ENCODE measurements around the gene MEOX1.

The MEOX1 gene

DNA sequence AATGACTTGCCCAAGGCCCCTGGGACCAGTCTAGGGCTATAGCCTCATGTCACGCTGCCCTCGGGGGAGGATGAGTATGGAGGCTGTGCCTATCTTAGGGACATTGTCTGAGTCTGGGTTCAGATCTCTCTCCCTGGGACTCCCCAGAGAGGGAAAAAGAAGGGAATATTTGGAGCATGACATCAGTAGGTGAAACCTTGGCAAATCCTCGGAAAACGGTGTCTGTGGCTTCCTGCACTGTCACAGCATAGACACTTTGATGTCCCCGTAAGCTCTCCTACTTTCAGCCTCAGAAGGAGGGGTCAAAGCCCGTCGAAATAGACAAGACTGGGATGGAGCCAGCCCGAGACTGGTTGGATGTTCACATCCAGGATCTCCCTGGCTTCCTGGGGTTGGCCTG, 11.3 kb downstream of the MEOX1 start:
- no peak for DNase-seq

- no peak for DNase-seq
These were observed 12.8 kb downstream of the MEOX1 start for GRCh38 chr17:43648916-43649315.

DNA sequence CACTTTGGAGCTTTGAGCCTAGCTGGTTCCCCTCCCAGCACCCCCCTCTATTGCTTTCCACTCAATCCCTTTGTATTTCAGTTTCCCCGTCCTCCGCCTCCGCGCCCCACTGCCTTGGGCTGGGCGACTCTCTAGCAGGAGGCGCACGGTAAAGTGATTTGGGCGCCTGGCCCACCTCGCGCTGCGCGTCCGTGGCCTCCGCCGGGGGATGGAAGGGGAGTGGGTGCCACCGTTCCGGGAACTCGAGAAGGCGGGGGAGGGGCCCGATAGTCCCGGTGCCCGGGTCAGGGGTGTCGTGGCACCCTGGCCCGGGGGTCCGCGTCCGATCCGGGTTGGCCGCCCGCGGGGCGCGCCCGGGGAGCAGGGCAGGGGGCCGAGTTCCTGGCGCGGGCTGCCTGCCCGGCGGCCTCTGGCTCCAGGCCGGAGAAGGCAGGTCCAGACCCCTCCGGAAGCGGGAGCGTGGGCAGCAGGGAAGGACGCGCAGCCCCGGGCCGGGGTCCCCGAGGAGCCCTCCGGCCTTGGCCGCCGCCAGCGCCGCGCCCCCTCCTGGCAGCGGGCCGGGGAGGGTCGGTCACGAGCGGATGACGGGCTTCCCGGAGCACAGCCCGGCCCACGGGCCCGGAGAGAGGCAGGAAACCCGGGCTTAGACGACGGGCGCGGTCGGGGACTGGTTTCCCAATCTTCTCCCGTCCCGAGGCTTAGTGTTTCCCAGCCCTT, 15.8 kb downstream of the MEOX1 start:
- DNase-seq, result no peak

GRCh38 chr17:43645450-43645764, 16.3 kb downstream of the MEOX1 start:
- no peak for DNase-seq

DNA sequence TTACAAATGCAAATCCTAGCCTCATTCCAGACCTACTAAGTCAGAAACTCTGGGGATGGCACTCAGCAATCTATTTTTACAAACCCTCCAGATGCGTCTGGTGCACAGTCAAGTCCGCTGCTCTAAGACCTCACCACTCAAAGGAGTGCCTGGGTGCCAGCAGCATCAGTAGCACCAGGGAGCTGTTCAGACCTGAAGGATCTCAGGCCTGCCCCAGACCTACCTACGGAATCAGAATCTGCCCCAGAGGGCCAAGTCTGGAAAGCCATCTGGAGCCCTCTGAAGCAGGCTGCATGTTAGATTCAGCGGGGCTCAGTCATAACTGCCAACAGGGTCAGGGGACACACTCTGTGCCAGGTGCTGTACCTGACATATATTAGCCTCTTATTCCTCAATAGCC, 17.6 kb downstream of the MEOX1 start:
- peak; percentile 38 for DNase-seq

- no peak for DNase-seq
These were observed 20.3 kb downstream of the MEOX1 start for GRCh38 chr17:43641416-43641815.

DNA sequence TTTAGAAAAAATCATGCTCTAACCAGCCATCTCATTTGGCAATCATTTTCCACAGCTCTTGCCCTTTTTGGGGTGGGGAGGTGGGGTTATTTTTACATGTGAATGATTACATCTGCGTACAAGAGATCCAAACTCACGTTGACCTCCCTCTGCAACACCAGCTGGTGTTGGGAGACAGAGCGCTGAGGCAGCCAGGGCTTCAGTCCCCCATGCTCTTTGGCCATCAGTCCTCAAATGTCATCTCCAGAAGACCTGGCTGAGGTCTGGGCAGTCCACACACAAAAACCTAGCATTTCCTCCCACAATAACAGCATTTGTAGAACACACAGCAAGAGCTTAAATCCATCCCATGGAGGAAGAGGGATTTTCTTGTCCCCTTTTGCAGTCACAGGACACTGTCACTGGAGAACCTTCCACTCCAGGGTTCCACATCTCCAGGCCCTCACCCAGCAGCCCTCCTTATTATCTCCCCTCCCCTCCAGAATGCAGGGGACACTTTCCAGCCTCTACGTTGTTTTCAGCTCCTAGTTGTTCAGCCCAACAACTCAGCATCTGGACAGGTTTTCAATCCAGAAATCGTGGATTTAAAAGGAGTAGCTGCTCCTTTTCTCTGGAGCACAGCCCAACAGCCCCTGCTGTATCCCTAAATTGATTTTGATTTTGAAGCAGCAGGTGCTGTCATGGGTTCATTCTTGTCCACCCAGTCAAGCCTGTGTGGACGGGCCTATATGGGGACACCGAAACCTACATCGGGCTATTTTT, 21.1 kb downstream of the MEOX1 start:
- no peak for DNase-seq

GRCh38 chr17:43637563-43638323, 24.0 kb downstream of the MEOX1 start:
- no peak for DNase-seq

GRCh38 chr17:43636426-43636825, 25.3 kb downstream of the MEOX1 start:
- no peak for DNase-seq

- DNase-seq, result no peak
These were observed 27.1 kb downstream of the MEOX1 start for GRCh38 chr17:43634591-43635125.

- no peak for DNase-seq
These were observed 29.5 kb downstream of the MEOX1 start for GRCh38 chr17:43632221-43632620.

- no peak for DNase-seq
These were observed 30.3 kb downstream of the MEOX1 start for GRCh38 chr17:43631429-43631828.

- DNase-seq, result no peak
These were observed 33.6 kb downstream of the MEOX1 start for GRCh38 chr17:43628089-43628650.

- DNase-seq, result no peak
These were observed 34.1 kb downstream of the MEOX1 start for GRCh38 chr17:43627653-43628052.

DNA sequence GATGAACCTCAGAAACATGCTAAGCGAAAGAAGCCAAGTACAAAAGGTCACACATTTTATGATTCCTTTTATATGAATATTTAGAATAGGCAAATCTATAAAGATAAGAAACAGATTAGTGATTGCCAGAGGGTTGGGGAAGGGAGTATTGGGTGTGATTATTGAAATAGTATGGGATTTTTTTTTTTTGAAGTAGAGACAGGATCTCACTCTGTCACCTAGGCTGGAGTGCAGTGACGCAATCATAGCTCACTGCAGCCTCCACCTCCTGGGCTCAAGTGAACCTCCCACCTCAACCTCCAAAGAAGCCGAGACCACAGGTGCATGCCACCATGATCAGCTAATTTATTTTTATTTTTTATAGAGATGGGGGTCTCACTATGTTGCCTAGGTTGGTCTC, 35.7 kb downstream of the MEOX1 start:
- no peak for DNase-seq

- DNase-seq, result no peak
These were observed 36.1 kb downstream of the MEOX1 start for GRCh38 chr17:43625606-43626005.

- no peak for DNase-seq
These were observed 41.1 kb downstream of the MEOX1 start for GRCh38 chr17:43620581-43620980.

- no peak for DNase-seq
These were observed 41.6 kb downstream of the MEOX1 start for GRCh38 chr17:43620147-43620546.

DNA sequence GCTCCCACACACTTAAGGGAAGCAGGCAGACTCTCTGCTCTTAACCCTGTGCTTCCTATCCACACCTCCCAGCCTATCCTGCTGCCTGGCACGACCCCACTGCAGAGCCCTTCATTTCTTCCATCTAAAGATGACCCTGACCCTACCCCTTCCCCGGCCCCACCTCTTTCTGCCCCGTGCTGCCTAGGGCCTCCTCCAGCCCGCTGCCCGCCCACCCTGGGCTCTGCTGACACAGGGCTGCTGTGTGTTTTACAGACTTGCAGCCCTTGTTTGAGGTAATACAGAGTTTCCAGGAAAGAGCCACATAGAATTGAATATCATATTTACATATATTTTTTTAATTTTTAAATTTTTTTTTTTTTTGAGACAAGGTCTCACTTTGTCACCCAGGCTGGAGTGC, 42.0 kb downstream of the MEOX1 start:
- no peak for DNase-seq

DNA sequence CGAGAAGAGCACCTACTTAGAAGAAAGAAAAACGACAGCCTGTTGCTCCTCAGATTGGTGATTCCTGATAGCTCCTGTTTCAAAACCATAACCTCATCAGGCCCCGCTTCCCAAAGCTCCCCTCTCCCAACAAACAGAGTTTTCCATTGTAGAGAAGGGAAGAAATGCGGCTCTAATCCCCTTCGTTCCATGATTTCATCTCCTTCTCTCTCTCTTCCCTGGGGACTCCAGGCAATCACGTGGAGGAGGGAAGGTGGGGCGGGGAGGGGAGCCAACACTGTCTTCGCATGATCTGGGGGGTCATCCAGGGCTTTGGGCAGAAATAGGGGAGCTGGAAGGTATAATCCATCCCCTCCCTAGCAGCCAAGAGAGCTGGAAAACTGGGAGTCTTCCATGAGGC, 43.4 kb downstream of the MEOX1 start:
- no peak for DNase-seq

- no peak for DNase-seq
These were observed 44.9 kb downstream of the MEOX1 start for GRCh38 chr17:43616852-43617251.

- DNase-seq, result no peak
These were observed 45.3 kb downstream of the MEOX1 start for GRCh38 chr17:43616421-43616820.

- DNase-seq, result no peak
These were observed 45.7 kb downstream of the MEOX1 start for GRCh38 chr17:43616029-43616351.

All from NCI-H82 (cell line).